22Rv1 (cell line): ENCODE measurements around the gene GDA.
A peak's percentile ranks its signal among the peaks of the same experiment; 100 is the strongest.

Experiments used
- H3K27ac ChIP-seq: fragments of 450-650 bp; 2 replicates; pipeline ENCODE4 v1.5.1; 2017
- CTCF ChIP-seq: fragments of 450-650 bp; IDR thresholded peaks from 2 replicates; pipeline ENCODE4 v1.5.1; 2017; ENCODE audit warnings: mild to moderate bottlenecking
- ZFX ChIP-seq: fragments of 450-650 bp; IDR thresholded peaks from 2 replicates; pipeline ENCODE4 v1.6.1; 2017; ENCODE audit warnings: antibody characterized with exemption, borderline replicate concordance

Gene GDA

DNA sequence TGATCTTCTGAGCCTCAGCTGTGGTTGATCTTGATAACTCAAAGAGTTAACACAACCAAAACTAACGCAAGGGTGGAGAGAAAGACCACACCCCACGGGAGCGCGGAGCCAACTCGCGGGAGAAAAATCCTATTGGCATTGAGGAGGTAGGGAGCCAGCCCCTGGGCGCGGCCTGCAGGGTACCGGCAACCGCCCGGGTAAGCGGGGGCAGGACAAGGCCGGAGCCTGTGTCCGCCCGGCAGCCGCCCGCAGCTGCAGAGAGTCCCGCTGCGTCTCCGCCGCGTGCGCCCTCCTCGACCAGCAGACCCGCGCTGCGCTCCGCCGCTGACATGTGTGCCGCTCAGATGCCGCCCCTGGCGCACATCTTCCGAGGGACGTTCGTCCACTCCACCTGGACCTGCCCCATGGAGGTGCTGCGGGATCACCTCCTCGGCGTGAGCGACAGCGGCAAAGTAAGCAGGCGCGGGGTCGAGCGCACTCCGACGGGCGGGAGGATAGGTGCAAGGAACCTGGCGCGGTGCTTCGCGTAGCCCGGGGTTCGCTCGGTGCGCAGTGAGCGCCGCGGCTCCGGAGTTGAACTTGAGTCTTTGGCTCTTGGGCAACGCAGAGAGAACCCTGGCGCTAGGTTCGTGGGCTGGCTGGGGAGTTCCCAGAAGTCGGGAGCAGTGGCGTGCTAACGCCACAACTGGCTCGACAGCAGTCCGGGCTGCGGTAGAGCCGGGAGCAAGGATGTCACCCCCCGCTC lies at the start of gene GDA:
TSS of gene GDA (plus strand) at position 210 of the 745 bp plus-strand sequence. CDS start at position 330, 120 bp downstream.
- no peak for TF ChIP-seq ZFX
- no peak for TF ChIP-seq CTCF
- no peak within 1 kb of the TSS for H3K27ac ChIP-seq

- no peak overlapping the region for H3K27ac ChIP-seq
- TF ChIP-seq ZFX (no peak), CTCF (no peak)
Measured at GRCh38 chr9:72102520-72102919, 46.7 kb upstream of the GDA start.

GRCh38 chr9:72113056-72113455 lies 36.2 kb upstream of the GDA start:
- TF ChIP-seq CTCF (no peak), ZFX (no peak)
- H3K27ac ChIP-seq, result no peak overlapping the region

- no peak for TF ChIP-seq CTCF
- no peak for TF ChIP-seq ZFX
- peak overlapping the region; percentile 73 for H3K27ac ChIP-seq
Measured at GRCh38 chr9:72119853-72120252, 29.4 kb upstream of the GDA start.

DNA sequence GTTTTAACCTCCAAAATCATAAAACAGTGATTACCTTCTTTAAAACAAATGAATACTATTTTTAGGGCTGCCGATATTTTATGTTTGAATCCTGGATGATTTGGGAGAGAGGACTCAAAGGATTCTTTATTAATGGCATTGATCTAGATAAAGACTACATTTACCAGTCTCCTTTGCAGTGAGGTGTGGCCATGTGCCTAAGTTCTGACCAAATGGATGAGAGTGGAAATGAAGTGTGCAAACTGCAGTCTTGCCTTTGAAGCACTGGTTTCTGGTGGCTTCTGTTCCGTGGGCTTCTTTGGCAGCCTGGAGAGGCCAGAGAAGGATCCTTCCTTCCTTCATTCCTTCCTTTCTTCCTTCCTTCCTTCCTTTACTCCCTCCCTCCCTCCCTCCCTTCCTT lies 24.3 kb upstream of the GDA start:
- TF ChIP-seq CTCF (no peak), ZFX (no peak)
- no peak overlapping the region for H3K27ac ChIP-seq

- TF ChIP-seq ZFX (no peak), CTCF (no peak)
- peak overlapping the region; percentile 60 for H3K27ac ChIP-seq
Measured at GRCh38 chr9:72127753-72128152, 21.5 kb upstream of the GDA start.

- TF ChIP-seq CTCF, result no peak
- no peak for TF ChIP-seq ZFX
- peak overlapping the region; percentile 60 for H3K27ac ChIP-seq
Measured at GRCh38 chr9:72128526-72128925, 20.7 kb upstream of the GDA start.
